SK-N-MC (cell line): Measurements from ENCODE around the gene SIGLEC11.
"Not testable (repeated sequence)": the region's sequence is repeated elsewhere in the genome, so short reads cannot be mapped to it uniquely, and the experiment has no call there.

ENCODE experiments used
- DNase-seq: peaks from one replicate; pipeline ENCODE4 v3.0.0-alpha.2; 2011; ENCODE audit warnings: low read depth, low spot score
- H3K27ac ChIP-seq: fragments of 200-600 bp; sonication (generic); 2 replicates; pipeline ENCODE4 v1.5.1; 2016; ENCODE audit warnings: mixed run types
- H3K36me3 ChIP-seq: fragments of 200-600 bp; sonication (generic); 2 replicates; pipeline ENCODE4 v1.6.1; 2017; ENCODE audit warnings: antibody characterized with exemption, low read length, mixed read lengths; ENCODE audit not compliant: insufficient read depth
- H3K4me3 ChIP-seq: fragments of 200-600 bp; sonication (generic); 2 replicates; pipeline ENCODE4 v1.5.1; 2016
- H3K9ac ChIP-seq: fragments of 200-600 bp; sonication (generic); 2 replicates; pipeline ENCODE4 v1.8.0; 2017; ENCODE audit warnings: mixed run types, mixed read lengths; ENCODE audit not compliant: insufficient read length
- H3K9me3 ChIP-seq: fragments of 200-600 bp; sonication (generic); 2 replicates; pipeline ENCODE4 v1.6.1; 2017; ENCODE audit warnings: low read depth, mild to moderate bottlenecking, antibody characterized with exemption, low read length, moderate library complexity, mixed read lengths
- EZH2 ChIP-seq: fragments of 200-600 bp; sonication (generic); IDR thresholded peaks from one replicate; pipeline ENCODE4 v1.6.1; 2017; ENCODE audit warnings: antibody characterized with exemption
- FOXP2 ChIP-seq: optimal IDR thresholded peaks from 2 replicates; pipeline ENCODE3; 2011; ENCODE audit warnings: mild to moderate bottlenecking, moderate library complexity; ENCODE audit not compliant: insufficient read depth; ENCODE audit errors: extremely low read length, control extremely low read depth
- POLR2AphosphoS5 ChIP-seq: IDR thresholded peaks from 2 replicates; pipeline ENCODE4 v1.6.1; 2012; ENCODE audit warnings: mild to moderate bottlenecking, low read depth, low read length, borderline replicate concordance

Gene SIGLEC11, protein sequence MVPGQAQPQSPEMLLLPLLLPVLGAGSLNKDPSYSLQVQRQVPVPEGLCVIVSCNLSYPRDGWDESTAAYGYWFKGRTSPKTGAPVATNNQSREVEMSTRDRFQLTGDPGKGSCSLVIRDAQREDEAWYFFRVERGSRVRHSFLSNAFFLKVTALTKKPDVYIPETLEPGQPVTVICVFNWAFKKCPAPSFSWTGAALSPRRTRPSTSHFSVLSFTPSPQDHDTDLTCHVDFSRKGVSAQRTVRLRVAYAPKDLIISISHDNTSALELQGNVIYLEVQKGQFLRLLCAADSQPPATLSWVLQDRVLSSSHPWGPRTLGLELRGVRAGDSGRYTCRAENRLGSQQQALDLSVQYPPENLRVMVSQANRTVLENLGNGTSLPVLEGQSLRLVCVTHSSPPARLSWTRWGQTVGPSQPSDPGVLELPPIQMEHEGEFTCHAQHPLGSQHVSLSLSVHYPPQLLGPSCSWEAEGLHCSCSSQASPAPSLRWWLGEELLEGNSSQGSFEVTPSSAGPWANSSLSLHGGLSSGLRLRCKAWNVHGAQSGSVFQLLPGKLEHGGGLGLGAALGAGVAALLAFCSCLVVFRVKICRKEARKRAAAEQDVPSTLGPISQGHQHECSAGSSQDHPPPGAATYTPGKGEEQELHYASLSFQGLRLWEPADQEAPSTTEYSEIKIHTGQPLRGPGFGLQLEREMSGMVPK

DNA sequence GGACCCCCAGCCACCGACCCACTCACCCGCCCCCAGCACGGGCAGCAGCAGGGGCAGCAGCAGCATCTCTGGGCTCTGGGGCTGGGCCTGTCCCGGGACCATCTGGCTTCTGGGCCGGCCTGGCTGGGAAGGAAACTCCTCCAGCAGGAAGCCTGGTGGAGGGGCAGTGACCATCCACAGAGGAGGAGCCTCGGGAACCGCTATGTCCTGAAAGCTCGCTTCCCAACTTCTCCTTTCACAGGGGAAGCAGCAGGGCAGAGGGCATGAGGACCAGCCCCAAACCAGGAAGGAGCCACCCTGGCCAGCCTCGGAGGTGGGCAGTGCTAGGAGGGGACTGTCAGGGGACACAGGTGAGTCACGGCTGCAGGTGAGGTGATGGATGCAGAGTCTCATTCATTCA, at the start of gene SIGLEC11:
Gene SIGLEC11 (minus strand): TSS at position 193 of the 400 bp plus-strand sequence. CDS start 91 bp downstream, at position 102.
- DNase-seq, H3K9me3 ChIP-seq, H3K27ac ChIP-seq, H3K4me3 ChIP-seq, H3K9ac ChIP-seq, H3K36me3 ChIP-seq: not testable (repeated sequence)

DNA sequence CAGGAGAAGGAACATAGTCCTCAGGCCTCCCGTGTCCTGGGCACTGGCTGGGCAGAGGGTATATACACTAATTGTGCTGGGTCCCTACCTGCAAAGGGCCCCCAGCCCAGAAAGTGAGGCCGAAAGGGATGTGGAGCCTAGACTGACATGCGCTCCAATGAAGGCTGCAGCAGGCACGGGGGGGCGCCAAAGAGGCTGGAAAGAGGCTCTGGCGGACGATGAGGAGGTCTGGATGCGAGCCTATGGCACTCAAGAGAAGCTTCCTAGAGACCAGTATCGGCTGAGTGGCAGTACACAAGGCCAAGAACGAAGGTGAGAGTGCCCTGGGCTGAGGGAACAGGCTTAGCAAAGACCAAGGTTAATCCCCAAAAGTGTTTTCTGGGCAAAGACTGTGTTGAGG, 47.6 kb upstream of the SIGLEC11 start:
- no peak for TF ChIP-seq FOXP2
- TF ChIP-seq POLR2AphosphoS5, result no peak
- Histone ChIP-seq H3K9ac (no peak overlapping the region), H3K9me3 (no peaks in the 10 kb centered on the region), H3K27ac (no peak overlapping the region), H3K4me3 (no peak overlapping the region), H3K36me3 (peaks cover 12% of the 10 kb centered on the region)
- no peak for DNase-seq

DNA sequence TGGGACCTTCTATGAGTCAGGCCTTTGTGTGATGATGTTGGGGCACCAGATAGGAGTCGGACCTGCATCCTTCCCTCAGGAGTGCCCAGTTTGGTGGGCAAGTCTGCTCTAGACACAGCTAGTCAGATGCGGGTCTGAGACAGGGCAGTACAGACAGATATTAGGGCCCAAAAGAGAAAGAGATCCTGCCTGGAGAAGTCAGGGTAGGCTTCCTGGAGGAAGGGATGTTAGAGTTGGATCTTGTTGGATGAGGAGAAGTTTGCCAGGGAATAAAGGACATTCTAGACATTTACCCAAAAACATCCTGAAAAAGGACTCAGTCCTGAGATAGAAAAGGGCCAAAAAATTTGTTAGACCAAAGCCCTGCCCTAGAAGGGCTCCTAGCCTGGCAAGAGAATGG, 47.0 kb upstream of the SIGLEC11 start:
- Histone ChIP-seq H3K9ac (no peak overlapping the region), H3K9me3 (no peaks in the 10 kb centered on the region), H3K36me3 (peaks cover 7% of the 10 kb centered on the region), H3K27ac (no peak overlapping the region), H3K4me3 (no peak overlapping the region)
- no peak for DNase-seq
- TF ChIP-seq EZH2 (no peak), POLR2AphosphoS5 (no peak), FOXP2 (no peak)

DNA sequence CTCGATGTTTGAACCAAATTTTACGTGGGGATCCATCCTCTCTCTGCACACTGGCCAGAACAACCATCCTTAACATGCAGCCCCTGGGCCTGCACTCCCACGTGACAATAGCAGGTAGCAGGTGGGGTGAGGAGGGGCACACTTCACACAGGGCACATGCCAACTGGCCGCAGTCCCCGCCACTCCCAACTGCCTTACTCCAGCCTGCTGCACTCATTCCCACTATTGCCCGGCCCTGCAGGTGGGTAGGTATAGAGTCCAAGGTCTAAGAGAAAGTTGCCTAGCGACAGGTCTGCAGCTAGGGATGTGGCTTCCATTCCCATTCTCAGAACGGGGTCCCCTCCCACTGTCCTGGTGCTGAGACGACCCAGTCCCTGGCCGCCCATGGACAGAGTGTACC, 46.2 kb upstream of the SIGLEC11 start:
- Histone ChIP-seq H3K9ac (no peak overlapping the region), H3K36me3 (peaks cover 7% of the 10 kb centered on the region), H3K27ac (no peak overlapping the region), H3K4me3 (no peak overlapping the region), H3K9me3 (no peaks in the 10 kb centered on the region)
- TF ChIP-seq POLR2AphosphoS5 (no peak), EZH2 (no peak), FOXP2 (no peak)
- DNase-seq, result no peak

DNA sequence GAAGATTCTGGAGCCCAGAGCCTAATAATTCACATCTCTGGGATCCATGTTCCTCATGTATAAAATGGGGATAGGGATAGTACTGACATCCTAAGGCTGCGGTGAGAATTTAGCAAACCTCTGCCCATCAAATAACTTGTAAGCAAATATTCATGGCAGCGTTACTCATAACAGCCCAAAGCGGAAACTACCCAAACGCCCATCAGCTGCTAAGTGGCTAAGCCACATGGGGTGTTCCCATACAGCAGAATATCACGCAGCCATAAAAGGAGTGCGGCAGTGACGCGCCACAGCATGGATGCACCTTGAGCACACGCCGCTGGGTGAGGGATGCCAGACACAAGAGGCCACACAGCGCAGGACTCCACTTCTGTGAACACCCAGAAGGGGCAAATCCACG, 44.5 kb upstream of the SIGLEC11 start:
- no peak for TF ChIP-seq FOXP2
- TF ChIP-seq POLR2AphosphoS5, result no peak
- no peak for TF ChIP-seq EZH2
- no peak overlapping the region for H3K27ac ChIP-seq
- H3K4me3 ChIP-seq, result no peak overlapping the region
- no peak for DNase-seq
- H3K9ac ChIP-seq, result no peak overlapping the region
- H3K36me3 ChIP-seq, result peaks cover 10% of the 10 kb centered on the region
- H3K9me3 ChIP-seq, result no peaks in the 10 kb centered on the region

DNA sequence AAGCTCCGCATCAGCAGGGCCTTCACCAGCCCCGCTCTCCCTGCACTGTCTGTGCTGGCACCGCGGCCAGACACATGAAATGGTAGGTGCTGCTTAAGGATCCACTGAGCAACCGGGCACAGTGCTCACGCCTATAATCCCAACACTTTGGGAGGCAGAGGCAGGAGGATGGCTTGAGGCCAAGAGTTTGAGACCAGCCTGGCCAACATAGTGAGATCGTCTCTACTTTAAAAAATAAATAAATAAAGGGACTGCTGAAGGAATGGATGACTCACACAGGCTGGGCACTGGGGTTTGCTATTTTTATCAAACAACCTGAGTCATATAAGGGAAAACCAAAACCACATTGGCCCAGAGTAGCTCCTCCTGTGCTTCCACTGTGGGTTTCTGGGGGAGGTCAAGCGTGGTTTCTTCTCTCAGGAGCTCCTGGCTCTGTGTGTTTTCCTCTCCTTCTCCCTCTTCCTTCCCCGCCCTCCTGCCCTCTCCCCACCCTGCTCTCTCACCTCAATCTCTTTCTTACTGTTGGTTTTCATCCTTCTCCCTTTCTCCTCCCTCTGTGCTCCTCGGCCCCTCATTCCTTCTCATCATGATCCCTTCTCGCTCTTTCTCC, 42.9 kb upstream of the SIGLEC11 start:
- Histone ChIP-seq H3K27ac (no peak overlapping the region), H3K9me3 (no peaks in the 10 kb centered on the region), H3K36me3 (peaks cover 12% of the 10 kb centered on the region), H3K4me3 (no peak overlapping the region), H3K9ac (no peak overlapping the region)
- DNase-seq, result no peak
- no peak for TF ChIP-seq EZH2
- no peak for TF ChIP-seq FOXP2
- TF ChIP-seq POLR2AphosphoS5, result no peak

DNA sequence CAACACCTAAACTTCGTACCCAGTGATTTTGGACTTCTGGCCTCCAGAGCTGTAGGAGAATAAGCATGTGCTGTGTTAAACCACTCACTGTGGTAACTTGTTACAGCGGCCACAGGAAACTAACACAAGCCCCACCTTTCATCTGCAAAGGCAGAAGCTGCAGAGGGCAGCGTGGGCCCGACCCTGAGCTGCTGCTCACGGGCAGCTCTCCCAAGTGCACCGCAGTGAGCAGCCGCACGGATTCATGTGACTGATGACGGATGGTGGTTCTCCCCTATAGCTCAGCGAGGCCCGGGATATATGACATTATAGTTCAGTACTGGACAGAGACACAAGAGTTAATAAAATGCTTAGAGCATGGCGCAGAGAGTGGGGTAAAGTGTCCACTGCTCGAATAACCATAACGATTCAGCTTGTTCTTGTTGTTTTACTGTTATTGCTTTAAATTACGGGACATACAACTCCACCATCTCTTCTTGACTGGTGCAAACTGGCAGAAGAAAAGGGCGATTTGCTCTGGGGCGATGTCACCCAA, 42.3 kb upstream of the SIGLEC11 start:
- H3K27ac ChIP-seq, result no peak overlapping the region
- TF ChIP-seq EZH2 (no peak), POLR2AphosphoS5 (no peak), FOXP2 (no peak)
- no peak for DNase-seq

DNA sequence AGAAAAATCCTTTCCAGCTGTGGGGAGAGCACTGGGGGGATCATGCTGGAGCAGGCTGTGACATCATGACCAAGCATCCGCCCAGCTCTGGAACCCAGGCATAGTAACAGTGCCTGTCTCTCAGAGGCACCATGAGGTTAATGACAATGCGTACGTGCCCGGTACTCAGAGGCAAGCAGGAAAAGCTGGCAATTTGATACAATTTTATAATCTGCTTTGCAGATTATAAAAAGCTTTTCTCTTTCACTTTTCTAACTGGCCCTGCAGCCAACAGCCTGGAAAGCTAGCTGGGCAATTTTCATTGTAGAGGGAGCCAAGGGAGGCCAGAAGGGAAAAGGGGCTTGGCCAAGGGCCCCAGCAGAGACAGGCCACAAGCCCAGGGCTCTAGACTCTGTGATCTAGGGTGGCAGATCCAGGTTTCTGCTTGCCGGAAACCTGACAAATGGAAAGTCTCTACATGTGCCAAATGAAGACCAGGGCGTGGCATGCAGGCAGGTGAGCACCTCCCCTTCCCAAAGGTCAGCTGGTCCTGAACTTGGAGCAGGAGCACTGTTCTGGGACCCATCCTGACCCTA, 41.5 kb upstream of the SIGLEC11 start:
- no peak for DNase-seq
- Histone ChIP-seq H3K4me3 (no peak overlapping the region), H3K36me3 (peaks cover 12% of the 10 kb centered on the region), H3K9me3 (no peaks in the 10 kb centered on the region), H3K27ac (no peak overlapping the region), H3K9ac (no peak overlapping the region)
- no peak for TF ChIP-seq POLR2AphosphoS5
- no peak for TF ChIP-seq EZH2
- no peak for TF ChIP-seq FOXP2

More for the DNA sequence above, 42.3 kb upstream of the SIGLEC11 start:
- no peak overlapping the region for H3K9ac ChIP-seq
- H3K9me3 ChIP-seq, result no peaks in the 10 kb centered on the region
- H3K36me3 ChIP-seq, result peaks cover 12% of the 10 kb centered on the region
- H3K4me3 ChIP-seq, result no peak overlapping the region
